HG03175 (cell line): ENCODE measurements around the gene INTS6.

Experiments
- ATAC-seq: cut with Tn5 transposase; IDR thresholded peaks from one replicate; pipeline ENCODE4 v1.9.1; 2021; ENCODE audit warnings: mild to moderate bottlenecking, moderate library complexity; ENCODE audit not compliant: unreplicated experiment

The INTS6 gene

GRCh38 chr13:51457086-51457815, 4.4 kb upstream of the INTS6 start:
- no peak for ATAC-seq

GRCh38 chr13:51456510-51456909, 3.7 kb upstream of the INTS6 start:
- ATAC-seq: no peak

GRCh38 chr13:51455532-51455931, 2.7 kb upstream of the INTS6 start:
- no peak for ATAC-seq

DNA sequence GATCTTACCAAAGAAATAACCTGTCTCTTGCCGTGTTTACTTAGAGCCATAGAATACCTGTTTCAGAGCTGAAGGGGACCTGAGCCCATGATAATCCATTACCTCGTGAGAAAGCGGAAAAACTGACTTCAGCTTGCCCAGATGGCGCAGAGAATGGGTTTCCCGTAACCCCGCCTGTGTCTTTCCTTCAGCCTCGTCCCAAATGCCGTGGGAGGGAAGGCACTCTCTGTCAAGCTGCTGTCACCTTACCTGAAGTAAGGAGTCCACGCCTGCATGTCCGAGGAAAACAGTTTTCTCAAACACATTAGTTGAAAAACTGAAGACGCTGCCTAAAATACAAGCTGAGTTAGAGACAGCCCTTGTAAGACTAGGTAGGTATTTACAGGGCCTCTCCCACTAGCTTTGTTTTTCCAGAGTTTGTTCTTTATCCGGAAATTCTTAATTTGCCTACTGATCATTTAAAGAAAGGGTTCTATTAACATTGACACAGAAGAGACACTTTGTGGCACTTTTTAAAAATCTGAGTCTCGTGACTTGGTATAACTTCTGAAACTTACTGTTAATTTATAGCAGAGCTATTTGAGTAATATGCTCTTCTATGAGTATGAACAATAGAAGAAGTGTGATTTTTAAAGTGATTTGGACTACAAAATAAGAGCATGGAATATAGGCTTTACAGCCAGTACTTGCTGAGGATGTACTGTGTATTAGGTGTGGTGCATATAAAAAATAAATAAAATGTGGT, 1.3 kb upstream of the INTS6 start:
- ATAC-seq: no peak

- peak; percentile 40 for ATAC-seq
Measured at GRCh38 chr13:51453207-51453958, 547 bp upstream of the INTS6 start.

- ATAC-seq: peak; percentile 34
Measured at GRCh38 chr13:51451467-51452360, 1.1 kb downstream of the INTS6 start.

DNA sequence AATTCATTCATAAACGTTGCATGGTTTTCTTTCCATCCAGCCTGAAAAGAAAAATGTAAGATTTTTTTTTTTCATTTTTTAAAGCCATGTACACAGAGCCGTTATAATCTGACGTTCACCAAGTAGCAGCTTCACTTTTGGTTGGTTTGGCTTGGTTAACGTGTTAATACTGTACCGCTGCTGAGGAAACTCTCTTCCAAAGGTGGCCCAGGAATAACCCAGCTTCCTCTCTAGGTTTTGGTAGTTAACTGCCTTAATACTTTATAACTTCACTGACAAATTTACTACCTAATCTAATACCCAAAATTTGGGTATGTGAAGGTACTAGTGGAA, 1.7 kb downstream of the INTS6 start:
- ATAC-seq: no peak

DNA sequence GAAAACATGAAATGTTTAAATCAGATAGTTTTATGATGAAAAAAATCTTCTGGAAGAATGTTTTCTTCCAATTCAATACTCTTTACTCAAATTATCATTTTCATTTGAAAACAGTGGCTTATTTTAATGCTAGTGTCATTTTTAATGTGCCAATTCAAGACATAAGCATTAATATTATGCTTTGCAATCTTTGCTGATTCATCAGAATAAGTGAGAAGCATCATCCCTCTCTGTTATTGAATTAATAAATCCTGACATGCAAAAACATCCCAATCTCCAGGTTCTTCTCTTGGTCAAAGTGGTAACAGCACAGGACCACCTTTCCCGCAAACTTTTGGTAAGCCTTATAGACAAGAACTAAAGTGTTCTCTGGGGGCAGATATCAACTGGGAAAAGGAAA, 3.8 kb downstream of the INTS6 start:
- ATAC-seq: no peak

DNA sequence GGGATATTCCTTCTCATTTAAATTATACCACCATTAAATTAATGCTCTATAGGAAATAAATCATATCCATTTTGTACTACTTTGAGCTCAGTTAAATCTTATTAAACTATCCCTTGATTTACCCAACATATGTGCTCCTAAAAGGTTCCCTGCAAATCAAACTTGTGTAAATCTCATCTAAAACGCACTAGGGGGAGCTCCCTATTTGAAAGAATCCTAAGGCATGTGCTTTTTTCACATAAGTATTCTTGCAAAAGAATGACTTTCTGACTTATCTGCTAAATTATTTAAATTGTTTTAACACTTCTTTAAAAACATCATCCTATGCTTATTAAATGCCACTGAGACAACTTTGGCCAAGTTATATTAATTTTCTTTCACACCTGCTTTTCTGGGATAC, 7.9 kb downstream of the INTS6 start:
- no peak for ATAC-seq

- no peak for ATAC-seq
Measured at GRCh38 chr13:51440381-51440780, 12.5 kb downstream of the INTS6 start.

DNA sequence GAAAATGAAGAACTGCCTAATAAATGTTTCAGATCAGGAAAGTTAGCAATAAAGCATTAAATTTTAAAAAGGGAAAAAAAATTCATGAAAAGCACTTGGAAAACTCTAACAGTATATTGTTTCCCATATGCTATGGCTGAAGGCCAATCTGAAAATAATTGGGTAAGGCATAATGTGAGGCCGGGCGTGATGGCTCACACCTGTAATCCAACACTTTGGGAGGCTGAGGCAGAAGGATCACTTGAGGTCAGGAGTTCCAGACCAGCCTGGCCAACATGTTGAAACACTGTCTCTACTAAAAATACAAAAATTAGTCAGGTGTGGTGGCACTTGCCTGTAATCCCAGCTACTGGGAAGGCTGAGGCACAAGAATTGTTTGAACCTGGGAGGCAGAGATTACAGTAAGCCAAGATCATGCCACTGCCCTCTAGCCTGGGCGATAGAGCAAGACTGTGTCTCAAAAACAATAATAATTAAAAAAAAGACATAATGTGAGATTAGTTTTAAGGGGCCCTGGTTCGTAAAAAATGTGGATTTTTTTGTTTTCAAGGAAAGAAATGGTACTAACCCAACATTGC, 15.2 kb downstream of the INTS6 start:
- no peak for ATAC-seq

DNA sequence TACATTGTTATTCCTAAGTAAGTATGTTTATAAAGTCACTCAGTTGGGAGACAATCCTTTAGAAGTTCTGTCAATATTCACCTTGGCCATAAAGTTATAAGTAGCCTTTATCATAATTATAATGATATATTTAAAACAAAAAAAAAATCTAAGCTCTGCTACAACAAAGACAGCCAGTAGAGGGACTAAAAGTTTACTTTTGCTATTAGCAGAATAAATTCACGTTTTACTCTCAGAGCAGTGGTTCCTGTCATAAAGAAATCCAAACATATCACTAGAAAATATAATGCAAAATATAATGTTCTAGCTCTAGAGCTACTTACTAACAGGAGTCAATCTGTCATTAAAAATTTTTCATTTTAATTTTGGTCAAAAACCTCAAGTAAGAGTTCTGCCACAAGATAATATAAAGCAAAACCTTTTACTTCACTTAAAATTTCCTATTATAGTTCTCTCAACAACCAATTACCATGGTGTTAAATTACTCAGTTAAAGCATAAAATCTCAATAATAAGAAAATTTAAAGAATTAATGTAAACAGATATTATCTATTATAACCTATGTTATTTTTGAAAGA, 17.7 kb downstream of the INTS6 start:
- ATAC-seq: no peak

GRCh38 chr13:51432576-51432975, 20.3 kb downstream of the INTS6 start:
- ATAC-seq: no peak

DNA sequence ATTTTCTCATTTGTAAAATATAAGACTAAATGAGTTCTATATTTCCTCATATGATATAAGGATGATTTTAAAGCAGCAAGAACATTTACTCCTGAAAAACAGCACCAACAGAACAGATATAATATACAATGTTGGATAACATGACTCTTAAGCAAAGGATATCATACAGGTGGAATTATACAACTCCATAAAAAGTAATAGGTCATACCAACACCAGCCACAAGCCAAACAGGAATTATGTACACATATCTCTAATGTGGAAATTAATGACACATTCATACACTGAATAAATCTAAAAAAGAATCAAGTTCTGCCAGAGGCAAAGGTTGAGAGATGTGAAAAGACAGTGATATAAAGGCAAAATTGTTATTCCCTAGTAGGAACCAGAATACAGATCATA, 25.9 kb downstream of the INTS6 start:
- no peak for ATAC-seq

- no peak for ATAC-seq
Measured at GRCh38 chr13:51425410-51426042, 27.3 kb downstream of the INTS6 start.

DNA sequence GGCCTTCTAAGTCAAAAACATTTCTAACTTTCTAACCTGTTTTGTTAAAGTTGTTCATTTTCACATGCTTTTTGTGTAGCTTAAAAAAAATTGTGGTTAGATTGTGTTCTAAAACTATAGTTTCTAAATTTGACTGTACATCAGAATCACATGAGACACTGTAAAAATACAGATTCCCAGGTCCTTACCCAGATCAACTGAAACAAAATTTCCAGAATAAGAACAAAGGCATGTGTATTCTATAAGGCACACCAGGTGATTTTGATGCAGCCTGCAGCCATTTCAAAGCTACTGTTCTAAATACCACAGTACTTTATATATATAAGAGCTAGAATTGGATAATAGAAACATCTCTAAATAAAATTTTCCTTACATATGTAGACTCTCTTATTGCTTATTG, 29.1 kb downstream of the INTS6 start:
- no peak for ATAC-seq

DNA sequence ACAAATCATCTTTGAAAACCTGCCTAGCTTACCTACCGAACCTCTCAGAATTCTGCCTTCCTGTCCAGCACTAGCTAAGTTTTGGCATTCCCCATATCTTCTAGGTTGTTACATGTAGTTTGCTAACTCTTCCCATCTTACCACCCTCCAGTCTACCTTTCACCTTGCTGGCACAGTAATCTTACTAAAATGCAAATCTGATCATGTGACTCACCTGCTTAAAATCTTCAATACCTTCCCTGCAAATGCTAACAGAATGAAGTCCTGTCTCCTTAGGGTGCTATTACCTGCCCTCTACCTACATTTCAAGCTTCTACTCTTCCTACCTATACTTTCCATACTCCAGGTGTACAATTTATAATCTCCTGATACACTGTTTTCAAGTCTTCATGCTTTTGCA, 30.4 kb downstream of the INTS6 start:
- no peak for ATAC-seq

DNA sequence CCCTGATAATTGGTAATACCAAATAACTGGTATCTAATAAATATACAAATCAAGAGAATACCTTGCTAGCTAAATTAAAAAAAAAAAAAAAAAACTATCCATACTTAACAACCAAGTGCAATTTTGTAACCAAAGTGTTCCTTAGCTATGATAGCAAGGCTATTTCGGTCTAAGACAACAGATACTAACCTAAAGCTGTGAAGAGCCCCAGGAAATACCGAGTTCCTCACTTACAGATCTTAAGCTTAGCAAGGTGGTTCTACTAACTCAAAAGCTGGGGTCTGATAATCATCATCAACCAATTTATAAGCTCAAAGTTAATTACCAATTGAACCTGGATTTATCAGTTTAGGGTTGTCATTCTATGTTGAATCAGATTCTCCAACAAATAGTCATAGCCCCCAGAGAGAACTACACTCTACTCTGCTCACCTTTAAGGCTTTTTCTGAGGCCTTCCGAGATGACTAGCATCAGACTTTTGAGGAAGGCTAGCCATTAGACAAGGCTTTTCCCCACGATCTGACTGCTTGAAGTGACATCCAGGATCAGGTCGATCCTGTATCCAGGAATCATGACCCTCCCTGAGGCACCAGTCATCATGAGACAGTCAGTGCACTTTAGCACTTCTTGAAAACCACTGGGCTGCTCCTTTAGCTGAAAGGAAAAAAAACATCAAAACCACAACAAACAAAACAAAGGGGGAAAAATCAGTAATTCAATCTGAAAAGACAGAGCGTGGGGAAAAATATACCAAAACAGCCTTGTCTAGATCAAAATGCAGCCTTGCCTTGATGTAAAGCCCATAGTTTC, 31.9 kb downstream of the INTS6 start:
- no peak for ATAC-seq
